Stimulated activated CD8-positive, alpha-beta memory T cell treated with anti-CD3 and anti-CD28 coated beads, Interleukin-15, amount 100 ng/mL, for 24 hours (primary cell): ENCODE measurements around the gene ERVMER34-1.

ENCODE experiments used
- DNase-seq: peaks from one replicate; pipeline ENCODE4 v3.0.0-alpha.2; 2020; ENCODE audit warnings: low read depth

The ERVMER34-1 gene

GRCh38 chr4:52750819-52751486 is at the start of gene ERVMER34-1:
Gene ERVMER34-1, minus strand, starts transcription at chr4:52751425. Its CDS starts 5,905 bp downstream, at chr4:52745520.
- DNase-seq = no peak

- DNase-seq = no peak
These were observed 48.6 kb upstream of the ERVMER34-1 start for GRCh38 chr4:52799813-52800212.

GRCh38 chr4:52795533-52795932 is 44.3 kb upstream of the ERVMER34-1 start:
- DNase-seq = no peak

GRCh38 chr4:52791936-52792335 is 40.7 kb upstream of the ERVMER34-1 start:
- DNase-seq = no peak

- no peak for DNase-seq
These were observed 38.5 kb upstream of the ERVMER34-1 start for GRCh38 chr4:52789774-52790173.

GRCh38 chr4:52788806-52789205 is 37.6 kb upstream of the ERVMER34-1 start:
- no peak for DNase-seq

GRCh38 chr4:52783069-52783468 is 31.8 kb upstream of the ERVMER34-1 start:
- no peak for DNase-seq

- DNase-seq = no peak
These were observed 29.6 kb upstream of the ERVMER34-1 start for GRCh38 chr4:52780617-52781354.

- no peak for DNase-seq
These were observed 29.0 kb upstream of the ERVMER34-1 start for GRCh38 chr4:52780206-52780605.

GRCh38 chr4:52760256-52760655 is 9.0 kb upstream of the ERVMER34-1 start:
- no peak for DNase-seq

- no peak for DNase-seq
These were observed 4.2 kb upstream of the ERVMER34-1 start for GRCh38 chr4:52755426-52755825.

GRCh38 chr4:52752936-52753335 is 1.7 kb upstream of the ERVMER34-1 start:
- DNase-seq = no peak

- DNase-seq = no peak
These were observed 274 bp upstream of the ERVMER34-1 start for GRCh38 chr4:52751487-52751911.

GRCh38 chr4:52750213-52750612 is 1.0 kb downstream of the ERVMER34-1 start:
- DNase-seq = no peak

- no peak for DNase-seq
These were observed 2.8 kb downstream of the ERVMER34-1 start for GRCh38 chr4:52748432-52748831.

- DNase-seq = no peak
These were observed 6.6 kb downstream of the ERVMER34-1 start for GRCh38 chr4:52744588-52744987.

GRCh38 chr4:52743444-52744019 is 7.7 kb downstream of the ERVMER34-1 start:
- DNase-seq = no peak

- no peak for DNase-seq
These were observed 21.6 kb downstream of the ERVMER34-1 start for GRCh38 chr4:52729586-52729985.

- DNase-seq = no peak
These were observed 22.5 kb downstream of the ERVMER34-1 start for GRCh38 chr4:52728691-52729240.

GRCh38 chr4:52726826-52727580 is 24.2 kb downstream of the ERVMER34-1 start:
- no peak for DNase-seq

GRCh38 chr4:52721968-52722815 is 29.0 kb downstream of the ERVMER34-1 start:
- DNase-seq = peak; percentile 63
